Hematopoietic multipotent progenitor cell treated with erythropoietin and hydrocortisone succinate and interleukin-3 and kit ligand, for 4 days (in vitro differentiated cells): ENCODE results near the gene PYGM.

ENCODE experiments used
- DNase-seq: peaks from one replicate; pipeline ENCODE4 v3.0.0-alpha.2; 2015

Gene PYGM

DNA sequence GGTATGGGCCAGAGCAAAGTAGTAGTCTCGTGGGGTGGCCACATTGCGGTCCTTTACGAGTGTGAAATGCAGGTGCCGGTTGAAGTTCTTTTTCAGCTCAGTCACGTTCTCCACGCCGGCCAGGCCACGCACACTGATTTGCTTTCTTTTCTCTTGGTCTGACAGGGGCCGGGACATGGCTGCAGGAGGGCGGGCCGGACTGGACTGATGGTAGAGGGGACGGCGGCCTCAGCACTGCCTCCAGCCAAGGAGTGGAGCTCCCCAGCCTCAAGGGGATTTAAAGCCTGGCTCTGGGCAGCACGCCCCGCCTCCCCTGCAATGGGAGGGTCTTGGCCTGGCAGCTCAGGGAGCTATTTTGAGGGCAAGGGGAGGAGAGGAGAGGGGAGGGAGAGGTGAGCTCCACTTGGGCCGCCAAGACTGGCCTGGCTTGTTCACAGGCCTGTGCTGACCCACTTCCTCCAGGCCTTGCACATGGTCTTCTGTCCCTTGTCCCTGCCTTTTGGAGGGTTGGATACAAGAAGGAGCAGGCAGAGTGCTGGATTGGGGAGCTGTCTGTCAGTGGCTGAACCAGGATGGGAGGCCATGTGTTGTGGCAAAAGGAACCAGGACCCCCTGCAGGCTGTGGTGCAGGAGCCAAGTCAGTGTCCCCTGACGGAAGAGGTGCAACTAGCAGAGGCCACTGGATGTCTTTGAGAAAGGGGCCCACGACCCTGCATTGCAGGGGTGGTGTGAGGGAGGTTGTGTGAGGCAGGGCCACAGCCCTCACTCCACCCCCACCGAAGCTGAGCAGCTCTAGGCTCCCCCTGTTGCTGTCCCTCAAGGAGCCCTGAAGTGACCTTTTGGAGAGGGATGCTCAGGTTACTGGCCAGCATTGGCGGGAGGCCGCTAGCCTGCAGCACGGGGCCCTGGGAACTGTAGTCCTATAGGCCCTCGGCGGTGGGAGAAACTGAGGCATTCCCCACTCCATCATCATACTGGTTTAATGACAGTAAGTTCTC, at the start of gene PYGM:
TSS of gene PYGM (minus strand) at position 253 of the 998 bp plus-strand sequence. CDS start at position 177, 76 bp downstream.
- DNase-seq: no peak

DNA sequence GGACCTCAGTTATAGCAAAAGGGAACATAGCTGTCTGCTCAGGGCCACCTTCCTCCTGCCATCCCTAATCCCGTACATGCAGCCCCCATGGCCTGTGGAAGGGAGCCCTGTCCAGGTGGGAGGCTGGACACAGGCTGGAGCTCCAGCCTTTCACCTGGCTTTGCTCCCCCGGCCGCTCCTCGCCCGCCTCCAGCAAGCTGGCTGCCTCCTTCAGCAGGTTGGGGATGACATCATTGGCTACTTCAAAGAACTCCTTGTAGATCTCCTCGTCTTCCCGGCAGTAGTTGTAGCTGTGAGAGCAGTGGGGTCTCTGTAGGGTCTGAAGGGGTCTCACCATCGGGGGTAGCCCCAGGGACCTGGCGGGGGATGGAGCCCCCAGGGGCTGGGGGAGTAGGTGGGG, 45.7 kb upstream of the PYGM start:
- no peak for DNase-seq

- peak; percentile 40 for DNase-seq
Measured at GRCh38 chr11:64804346-64805210, 44.8 kb upstream of the PYGM start.

DNA sequence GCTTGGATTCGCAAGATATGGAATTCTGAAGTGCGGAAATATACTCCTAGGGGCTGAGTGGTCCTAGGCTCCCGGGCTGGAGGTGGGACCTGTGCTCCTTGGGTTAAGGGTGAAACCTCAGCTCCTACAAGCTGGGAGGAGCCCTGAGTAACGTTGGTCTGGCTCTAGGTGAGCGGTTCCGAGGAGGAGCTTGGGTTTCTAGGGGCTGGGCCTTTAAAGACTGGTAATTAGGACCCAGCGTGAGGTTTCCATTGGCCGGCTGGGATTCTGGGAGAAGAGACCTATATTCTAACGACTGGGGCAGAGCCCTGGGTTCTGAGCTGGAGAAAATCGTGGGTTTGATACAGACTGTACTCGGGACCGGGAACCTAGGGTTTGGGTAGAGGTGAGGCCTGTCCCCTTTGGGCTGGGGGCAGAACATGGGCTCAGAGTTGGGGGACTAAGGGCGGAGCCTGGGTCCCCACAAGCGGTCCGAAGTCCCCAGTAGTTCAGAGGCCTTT, 44.1 kb upstream of the PYGM start:
- no peak for DNase-seq

DNA sequence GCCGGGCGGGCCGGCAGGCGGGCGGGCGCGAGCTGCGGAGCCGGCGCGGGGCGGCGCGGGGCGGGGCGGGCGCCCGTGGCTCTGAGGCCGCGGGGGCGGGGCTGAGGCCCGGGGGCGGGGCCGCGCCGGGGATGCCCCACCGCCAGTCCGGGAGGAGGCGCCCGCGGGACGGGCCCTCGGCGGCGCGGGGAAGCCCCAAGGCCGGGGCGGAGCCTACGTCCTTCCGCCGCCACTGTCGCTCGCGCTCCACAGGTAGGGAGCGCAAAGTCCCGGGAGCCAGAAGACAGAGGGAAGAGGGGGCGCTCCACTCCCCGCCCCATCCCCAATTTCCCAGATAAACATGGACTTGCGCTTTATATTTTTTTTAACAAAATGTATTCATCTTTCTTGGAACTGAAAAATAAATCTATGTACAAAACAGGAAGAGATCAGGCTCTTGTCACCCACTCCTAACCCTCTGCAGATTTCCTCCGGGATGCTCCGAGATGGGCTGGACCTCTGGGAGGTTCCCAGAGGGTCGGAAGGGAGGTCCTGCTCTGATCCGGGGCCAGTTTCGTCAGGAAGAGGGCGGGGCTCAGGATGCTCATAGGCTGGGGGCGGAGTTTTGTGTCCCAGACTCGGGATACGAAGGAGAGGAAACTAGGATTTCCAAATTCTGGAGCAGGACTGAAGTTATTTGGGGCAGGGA, 43.5 kb upstream of the PYGM start, which contains the start of gene MAP4K2:
TSS of gene MAP4K2 (minus strand) at position 57 of the 688 bp plus-strand sequence. CDS start 65 bp downstream, outside the sequence.
- peak; percentile 93 for DNase-seq

DNA sequence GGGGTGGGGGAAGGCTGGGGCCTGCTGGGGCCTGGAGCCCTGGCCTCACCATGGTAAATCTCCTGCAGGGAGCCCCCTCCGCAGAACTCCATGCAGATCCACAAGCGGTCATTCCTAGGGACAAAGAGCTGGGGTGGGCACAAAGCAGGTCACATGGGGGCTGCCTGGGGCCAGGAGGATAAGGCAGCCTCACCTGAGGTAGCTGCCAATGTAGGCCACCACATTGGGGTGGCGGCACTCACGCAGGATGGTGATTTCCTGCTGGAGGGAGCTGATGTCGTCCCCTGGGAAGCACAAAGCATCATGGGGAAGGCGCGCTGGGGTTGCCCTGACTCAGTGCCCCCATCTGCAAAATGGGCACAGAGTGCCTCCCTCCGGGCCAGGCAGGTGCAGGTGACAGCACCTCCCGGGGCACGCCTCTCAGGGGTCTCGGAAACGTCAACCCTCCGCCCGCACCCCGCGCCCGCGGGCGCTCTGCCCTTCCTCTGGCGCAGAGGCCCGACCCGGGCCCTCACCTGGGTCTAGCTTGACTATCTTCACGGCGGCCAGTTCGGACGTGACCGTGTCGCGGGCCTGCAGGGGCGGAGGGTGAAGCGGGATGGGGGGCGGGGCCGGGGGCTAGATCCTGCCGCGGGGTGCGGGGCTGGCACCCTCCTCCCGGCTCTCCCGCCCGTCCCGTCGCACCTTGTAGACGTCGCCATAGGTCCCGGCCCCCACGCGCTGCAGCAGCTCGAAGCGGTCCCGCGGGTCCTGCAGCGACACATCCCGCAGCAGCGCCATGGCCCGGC, 42.8 kb upstream of the PYGM start:
- DNase-seq: peak; percentile 29

DNA sequence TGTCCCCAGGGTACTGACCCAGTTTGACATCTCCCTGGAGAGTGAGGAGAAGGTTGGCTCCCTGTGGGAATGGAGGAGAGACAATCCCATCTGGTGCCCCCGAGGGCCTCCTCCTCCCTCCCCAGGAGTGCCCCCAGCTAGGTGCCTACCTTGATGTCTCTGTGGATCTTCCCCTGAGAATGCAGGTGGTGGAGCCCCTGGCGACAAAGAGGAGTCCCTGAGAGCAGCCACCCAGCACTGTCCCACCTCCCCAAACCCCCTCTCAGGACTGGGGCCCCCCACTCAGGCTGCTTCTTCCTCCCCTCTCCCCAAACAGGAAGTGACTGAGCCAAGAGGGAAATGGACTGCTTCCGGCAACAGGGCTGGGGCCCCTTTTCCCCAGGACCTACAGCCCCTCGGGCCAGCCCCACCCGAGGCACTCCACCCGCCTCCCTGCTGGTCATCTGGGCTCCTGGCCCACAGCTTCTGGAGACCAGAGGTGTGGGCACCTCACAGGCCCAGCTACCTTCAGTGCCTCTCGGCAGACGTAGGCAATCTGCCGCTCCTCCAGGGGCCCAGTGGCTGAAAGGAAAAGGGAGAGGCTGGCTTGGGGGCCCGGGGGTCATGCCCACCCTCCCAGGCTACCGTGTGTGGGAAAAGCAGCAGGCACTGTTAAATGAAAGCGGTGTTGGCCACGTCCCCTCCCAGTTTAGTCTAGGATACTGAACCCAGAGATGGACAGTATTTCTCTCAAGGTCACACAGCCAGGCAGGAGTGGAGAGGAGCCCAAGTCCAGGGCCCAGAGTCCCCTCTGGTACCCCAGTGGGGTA, 42.0 kb upstream of the PYGM start:
- DNase-seq: peak; percentile 44

- no peak for DNase-seq
Measured at GRCh38 chr11:64801158-64801464, 41.3 kb upstream of the PYGM start.

DNA sequence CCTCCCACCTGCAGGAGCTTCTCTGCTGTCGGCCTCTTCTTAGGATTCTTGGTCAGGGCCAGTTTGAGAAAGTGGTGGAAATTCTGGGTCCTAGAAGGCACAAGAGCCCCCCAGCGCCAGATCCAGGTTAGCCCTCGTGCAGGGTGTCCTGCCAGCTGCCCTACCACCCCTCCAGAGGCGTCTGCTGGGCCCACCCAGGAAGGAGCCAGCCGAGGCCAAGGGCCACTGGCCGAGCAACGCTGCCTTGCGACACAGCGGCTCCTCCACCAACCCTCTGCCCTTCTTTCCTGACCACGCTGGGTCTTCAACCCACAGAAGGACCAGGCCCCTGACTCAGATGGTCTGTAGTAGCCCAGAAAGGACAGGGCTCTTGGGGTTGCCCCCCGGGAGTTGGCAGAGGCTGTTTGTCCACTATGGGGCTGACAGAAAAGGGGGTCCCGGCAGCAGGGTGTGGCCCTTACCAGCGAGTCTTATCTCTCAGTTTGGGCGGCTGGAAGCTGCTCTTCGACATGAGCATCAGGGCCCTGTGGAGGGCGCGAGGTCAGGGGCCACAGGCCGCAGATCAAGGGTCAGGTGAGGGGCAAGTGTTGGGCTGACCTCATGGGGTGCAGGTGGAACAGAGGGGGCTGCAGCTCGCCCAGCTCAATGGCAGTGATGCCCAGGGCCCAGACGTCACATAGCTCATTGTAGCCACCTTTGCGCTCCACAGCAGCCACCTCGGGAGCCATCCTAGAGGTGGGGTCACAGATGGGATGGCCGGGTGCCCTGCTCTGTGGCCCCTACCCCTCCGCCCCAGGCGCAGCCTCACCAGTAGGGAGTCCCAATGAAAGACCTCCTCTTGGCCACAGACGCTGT, 40.8 kb upstream of the PYGM start:
- no peak for DNase-seq

DNA sequence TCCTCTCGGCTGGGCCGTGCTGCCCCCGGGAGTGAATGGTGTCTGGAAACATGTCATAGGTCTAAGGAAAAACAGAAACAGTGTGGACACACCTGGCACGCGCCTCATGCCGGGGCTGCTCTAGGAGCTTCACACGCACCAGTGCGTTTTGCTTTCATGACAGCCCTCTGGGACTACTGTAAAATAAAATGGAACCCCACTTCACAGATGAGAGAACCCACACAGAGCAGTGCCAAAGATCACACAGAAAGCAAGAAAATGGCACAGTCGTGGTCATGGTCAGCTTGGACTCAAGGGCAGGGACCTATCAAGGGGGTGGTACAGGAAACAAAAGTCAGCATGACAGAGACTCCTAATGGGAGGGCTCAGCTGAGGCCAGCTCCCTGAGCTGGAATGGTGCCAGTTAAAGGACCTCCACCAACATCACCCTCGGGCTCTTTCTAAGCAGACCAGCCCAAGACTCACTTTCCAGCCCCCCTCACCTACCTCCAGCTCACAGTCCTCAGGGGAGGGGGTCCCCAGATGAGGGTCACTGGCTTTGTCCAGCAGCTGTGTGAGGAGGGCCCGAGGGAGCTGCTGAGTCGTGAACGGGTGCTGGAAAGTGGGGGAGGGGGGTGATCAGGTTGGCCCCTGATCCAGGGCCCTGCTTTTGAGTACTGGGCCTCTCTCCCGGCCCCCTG, 40.0 kb upstream of the PYGM start:
- peak; percentile 47 for DNase-seq

DNA sequence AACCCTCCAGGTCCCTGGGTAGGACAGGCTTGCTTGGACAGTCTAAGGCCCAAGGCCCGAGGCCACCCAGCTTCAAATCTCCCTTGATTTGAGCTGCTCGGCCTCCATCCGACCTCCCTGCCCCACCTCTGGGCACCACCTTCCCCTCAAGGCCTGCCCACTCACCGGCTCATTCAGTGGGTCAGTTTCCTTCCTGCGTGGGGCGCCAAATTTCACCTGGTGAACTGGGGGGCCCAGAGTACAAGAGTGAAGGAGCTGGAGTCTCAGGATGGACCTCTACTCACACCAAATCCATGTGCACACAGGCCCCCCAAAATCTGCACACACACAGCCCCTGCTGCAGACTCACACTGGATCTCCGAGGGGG, 39.5 kb upstream of the PYGM start:
- no peak for DNase-seq

DNA sequence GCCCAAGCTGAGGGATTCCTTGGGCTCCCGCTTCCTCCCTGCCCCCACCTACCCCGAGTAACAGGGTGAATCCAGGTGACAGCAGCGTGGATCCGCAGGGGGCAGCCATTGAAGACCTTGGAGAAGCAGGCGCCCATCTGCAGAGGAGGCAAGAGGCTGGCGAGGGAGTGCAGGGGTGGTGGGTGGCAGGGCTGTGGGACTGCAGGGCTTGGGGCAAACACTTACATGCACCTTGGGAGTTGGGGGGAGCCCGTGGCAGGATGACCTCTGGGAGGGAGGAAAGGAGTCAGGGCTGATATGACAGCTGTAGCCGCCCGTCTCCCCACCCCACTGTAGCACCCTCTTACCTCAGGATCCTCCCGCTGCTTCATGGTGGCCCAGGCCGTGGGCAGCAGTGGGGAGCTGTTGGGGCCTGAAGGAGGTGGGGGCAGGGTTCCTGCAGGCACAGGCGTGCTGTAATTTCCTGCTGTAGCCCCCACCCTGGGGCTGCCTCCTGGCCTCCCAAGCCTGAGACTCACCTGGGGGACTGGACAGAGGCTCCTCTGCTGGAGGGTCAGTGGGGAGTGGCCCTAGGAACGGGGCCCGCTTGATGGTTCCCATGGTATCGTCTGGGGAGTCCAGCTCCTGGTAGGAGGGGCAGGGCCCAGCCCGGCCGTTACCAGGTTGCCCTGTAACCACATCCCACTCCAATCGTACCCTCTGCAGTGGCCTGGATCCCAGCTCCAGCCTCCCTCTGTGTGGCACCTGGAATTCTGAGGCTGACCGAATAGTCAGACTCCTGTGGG, 37.2 kb upstream of the PYGM start:
- no peak for DNase-seq

DNA sequence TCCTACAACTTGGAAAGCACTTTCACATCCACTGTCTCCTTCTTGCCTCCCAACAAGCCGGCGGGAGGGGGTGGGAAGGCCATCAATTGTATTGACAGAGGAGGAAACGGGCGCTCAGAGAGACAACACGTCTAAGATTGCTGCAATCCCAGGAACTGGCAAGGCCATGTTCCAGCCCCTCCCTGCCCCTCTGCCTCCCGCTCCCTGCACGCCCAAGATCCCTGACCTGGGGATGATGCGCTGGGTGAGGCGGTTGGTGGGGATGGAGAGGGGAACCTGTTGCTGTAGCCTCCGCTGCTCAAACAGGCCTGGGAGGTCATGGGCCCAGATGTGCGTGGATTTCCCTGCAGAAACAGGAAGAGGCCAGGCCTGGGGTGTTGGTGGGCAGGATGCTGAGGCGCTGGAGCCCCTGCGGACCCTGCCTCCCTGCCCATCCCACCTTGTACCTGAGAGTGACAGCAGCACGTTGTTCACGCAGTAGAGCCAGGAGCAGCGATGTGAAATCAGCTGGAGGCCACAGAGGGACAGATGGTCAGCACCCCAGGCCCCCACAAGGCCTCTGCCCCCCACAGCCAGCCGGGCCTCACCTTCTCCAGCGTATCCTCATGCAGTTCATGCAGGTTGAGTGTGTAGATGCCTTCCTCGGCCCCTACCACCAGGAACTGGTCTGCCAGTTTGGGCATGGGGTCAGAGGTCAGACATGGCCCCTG, 36.4 kb upstream of the PYGM start:
- no peak for DNase-seq

DNA sequence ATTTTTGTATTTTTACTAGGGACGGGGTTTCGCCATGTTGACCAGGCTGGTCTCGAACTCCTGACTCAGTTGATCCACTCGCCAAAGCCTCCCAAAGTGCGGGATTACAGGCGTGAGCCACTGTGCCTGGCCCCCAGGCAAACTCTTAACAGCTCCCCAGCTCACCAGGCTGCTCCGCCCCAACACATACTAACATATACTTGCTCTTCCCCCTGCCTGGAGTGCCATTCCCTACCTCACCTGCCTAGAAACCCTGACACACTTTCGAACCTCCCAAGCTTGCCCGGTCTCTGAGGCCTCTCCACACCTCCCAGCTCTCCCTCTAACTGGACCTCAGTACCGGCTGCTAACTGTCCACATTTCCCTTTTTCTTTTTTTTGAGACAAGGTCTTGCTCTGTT, 34.8 kb upstream of the PYGM start:
- DNase-seq: no peak

- DNase-seq: no peak
Measured at GRCh38 chr11:64793271-64794160, 33.7 kb upstream of the PYGM start.

DNA sequence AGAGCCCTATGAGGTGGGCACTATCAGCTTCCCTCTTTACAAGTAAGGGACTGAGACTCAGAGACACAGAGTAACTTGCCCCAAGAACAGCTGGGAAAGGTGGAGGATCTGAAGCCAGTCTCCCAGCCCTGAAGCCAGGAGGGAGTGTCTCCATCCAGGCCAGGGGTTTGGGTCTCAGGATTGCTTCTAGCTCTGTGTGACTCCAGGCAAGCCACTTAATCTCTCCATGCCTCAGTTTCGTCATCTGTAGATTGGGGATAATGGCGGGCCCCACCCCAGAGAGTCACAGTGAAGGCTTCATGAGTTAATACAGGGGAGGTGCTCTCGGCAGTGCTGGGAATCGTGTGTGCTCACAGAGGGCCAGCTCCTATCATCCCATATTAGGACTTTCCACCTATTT, 32.7 kb upstream of the PYGM start:
- no peak for DNase-seq

DNA sequence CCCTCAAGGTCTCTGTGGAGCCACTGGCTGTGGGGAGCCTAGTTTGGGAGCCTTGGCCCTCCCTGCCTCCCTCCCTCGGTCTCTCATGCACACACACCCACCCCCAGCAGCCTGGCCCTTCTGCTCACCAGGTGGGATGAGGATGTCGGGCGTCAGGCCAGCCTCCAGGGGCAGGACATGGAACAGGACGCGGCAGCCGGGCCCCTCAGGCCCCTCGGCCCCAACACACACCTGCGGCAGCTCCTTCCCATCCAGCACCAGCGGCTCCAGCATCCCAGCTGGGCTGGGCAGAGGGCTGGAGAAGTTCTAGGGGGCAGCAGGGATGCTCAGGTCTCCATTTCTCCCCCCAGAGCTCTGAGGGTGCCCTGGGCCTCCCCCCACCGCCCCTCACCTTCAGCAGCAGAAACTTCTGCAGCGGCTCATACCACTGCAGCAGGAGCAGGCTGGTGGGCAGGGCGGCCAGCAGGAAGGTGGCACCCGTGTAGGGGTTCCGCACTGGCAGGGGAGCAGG, 32.1 kb upstream of the PYGM start:
- DNase-seq: no peak
